Erythroblast (primary cell): Measurements from ENCODE around the gene ANP32E.

Experiments used
- GATA1 ChIP-seq: IDR thresholded peaks from 2 replicates; pipeline ENCODE4 v1.6.1; 2011; ENCODE audit warnings: low read depth, mild to moderate bottlenecking, control low read depth, low read length, moderate library complexity
- POLR2A ChIP-seq: IDR thresholded peaks from 2 replicates; pipeline ENCODE4 v1.6.1; 2011; ENCODE audit warnings: mild to moderate bottlenecking, low read length

DNA sequence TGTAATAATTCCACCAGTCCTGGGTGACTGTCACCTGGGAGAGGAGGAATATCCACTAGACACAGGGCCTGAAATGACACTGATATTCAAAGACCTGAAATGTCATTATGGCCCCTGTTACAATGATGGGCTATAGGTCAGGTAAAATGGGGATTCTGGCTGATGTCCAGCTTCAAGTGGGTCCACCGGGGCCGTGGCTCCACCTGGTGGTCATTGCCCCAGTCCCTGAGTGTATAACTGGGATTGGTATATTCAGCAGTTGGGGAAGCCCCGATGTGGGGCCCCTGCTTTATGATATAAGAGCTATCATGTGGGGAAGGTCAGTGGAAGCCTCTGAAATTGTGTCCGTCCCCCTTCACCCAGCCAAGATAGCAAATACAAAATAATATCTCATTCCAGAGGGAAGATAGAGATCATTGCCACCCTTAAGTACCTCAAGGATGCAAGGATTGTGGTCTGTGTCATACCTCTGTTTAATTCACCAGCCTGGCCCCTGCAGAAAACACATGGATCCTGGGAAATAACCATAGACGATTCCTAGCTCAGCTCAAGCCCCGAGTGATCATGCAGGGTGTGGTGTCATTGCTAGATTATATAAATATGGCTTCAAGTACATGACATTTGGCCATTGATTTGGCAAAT is 66.8 kb downstream of the ANP32E start:
- no peak for TF ChIP-seq POLR2A
- TF ChIP-seq GATA1, result no peak
